Right forelimb (tissue), 1 donor: ENCODE results near the gene MTSS2.
"Not testable (repeated sequence)": the region's sequence is repeated elsewhere in the genome, so short reads cannot be mapped to it uniquely, and the experiment has no call there.

Experiments
- DNase-seq: peaks from one replicate; pipeline ENCODE4 v3.0.0-alpha.2; 2018

MTSS2 gene

GRCh38 chr16:70651524-70651923 is 34.3 kb downstream of the MTSS2 start:
- DNase-seq: no peak

- no peak for DNase-seq
Observed at GRCh38 chr16:70650216-70650615, 35.6 kb downstream of the MTSS2 start.

GRCh38 chr16:70649300-70649699 is 36.6 kb downstream of the MTSS2 start:
- no peak for DNase-seq

GRCh38 chr16:70648606-70649005 is 37.2 kb downstream of the MTSS2 start:
- no peak for DNase-seq

GRCh38 chr16:70647441-70648359 is 38.2 kb downstream of the MTSS2 start:
- no peak for DNase-seq

GRCh38 chr16:70646260-70647241 is 39.3 kb downstream of the MTSS2 start, which contains the start of gene IL34:
Gene IL34, plus strand, starts transcription at chr16:70646559. Its CDS starts 389 bp downstream, at chr16:70646948.
- no peak for DNase-seq

GRCh38 chr16:70644763-70645597 is 40.9 kb downstream of the MTSS2 start:
- DNase-seq: no peak

- not testable (repeated sequence) for DNase-seq
Observed at GRCh38 chr16:70643264-70643663, 42.6 kb downstream of the MTSS2 start.

- no peak for DNase-seq
Observed at GRCh38 chr16:70642633-70643032, 43.2 kb downstream of the MTSS2 start.

- no peak for DNase-seq
Observed at GRCh38 chr16:70638814-70639792, 46.8 kb downstream of the MTSS2 start.
